GM21619 (cell line): ENCODE results near the gene MYO18A.
A peak's percentile ranks its signal among the peaks of the same experiment; 100 is the strongest.

Experiments used
- ATAC-seq: cut with Tn5 transposase; IDR thresholded peaks from one replicate; pipeline ENCODE4 v1.9.1; 2021; ENCODE audit not compliant: unreplicated experiment

Gene MYO18A

DNA sequence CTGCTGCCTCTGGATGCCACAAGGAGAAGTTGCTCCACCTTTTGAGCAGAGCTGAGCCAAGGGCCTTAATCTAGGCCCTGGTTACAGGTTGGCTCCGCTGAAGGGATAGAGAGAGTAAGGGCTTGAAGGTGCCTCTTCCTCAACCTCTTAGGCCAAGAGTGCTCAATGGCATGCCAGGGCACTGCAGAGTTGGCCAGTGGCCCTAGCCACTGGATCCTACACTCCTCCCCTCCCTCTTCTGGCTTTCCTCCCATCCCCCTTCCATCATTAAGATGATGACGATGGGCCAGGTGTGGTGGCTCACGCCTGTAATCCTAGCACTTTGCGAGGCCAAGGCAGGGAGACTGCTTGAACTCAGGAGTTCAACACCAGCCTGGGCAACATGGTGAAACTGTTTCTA, 50.5 kb downstream of the MYO18A start:
- no peak for ATAC-seq

DNA sequence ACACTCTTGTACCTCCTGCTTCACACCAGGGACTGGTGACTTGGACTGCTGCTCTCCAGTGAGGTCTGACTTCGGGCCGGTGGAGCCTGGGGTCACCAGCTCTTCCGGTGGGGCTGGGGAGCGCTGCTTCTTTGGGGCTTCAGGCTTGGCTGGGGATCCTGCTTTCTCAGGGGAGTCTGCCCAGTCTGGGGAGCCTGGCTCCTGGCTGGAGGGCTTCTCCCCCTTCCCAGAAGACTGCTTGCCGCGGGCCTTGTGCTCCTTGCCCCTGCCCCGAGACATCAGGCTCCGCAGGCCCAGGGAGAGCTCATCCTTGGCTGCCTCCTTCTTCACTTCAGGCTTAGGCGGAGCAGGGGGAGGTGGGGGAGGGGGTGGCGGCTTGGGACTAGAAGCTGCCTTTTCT, 52.4 kb downstream of the MYO18A start:
- ATAC-seq: no peak

DNA sequence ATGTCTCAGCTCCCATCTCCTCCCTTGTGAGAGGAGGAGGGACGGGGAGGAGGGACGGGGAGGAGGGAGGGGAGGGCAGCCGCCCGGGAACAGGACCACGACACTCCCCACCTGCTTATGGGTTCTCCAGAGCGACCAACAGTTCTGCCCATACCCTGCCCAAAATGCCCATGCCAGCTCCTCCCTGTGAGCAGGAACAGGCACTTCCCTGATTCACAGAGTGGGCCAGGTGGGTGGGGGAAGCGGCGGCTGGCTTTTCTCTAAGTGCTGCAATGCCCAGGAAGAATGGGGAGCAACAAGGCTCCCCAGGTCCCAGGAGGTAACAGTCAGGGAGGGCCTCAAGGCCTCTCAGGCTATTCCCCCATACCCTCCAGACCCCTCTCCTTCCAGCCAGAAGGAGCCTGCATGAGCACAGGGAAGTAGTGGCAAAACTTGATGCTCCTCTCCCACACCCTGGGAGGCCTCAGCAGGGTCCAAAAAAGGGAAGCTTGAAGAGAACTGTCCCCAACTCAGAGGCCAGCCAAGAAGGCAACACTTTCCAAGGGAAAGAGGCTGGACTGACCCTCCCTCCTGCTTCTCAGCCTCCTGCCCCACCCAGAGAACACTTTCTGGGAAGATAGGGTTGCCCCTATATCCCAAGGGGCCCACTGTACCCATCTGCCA, 53.8 kb downstream of the MYO18A start:
- ATAC-seq: no peak

DNA sequence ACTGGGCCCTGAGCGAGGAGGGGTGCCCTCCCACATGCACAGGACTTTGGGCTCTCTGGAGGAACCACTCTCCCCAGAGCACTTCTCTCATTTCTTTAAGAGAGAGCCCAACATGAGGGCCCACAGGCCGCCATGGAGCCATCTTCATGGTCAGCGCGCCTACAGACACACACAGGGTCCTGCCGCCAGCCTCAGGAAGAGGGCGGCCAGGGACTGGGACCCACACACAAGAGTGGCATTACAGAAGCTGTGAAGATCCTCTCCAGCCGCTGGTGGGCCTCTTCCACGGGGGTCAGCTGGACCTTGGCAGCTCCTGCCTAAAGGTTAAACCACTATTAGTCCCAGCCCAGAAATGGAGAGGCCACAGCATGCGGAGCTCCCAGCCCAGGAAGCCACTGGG, 54.5 kb downstream of the MYO18A start:
- no peak for ATAC-seq

DNA sequence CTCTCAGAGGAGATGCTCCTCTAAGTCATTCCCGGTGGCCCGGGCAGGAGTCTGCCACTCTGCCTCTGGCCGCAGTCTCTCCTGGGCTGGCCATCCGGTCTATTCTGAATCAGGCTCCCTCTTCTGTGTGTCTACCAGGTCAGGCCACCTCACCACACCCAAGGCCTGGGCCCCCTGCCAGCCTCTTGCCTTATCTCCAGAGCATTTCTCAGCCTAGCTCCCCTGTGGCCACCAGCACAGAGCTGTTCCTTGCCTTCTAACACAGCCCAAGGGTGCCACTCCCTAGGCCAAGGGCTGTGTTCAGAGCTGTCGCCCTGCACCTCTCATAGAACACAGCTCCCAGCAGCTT, 55.3 kb downstream of the MYO18A start:
- ATAC-seq: no peak

DNA sequence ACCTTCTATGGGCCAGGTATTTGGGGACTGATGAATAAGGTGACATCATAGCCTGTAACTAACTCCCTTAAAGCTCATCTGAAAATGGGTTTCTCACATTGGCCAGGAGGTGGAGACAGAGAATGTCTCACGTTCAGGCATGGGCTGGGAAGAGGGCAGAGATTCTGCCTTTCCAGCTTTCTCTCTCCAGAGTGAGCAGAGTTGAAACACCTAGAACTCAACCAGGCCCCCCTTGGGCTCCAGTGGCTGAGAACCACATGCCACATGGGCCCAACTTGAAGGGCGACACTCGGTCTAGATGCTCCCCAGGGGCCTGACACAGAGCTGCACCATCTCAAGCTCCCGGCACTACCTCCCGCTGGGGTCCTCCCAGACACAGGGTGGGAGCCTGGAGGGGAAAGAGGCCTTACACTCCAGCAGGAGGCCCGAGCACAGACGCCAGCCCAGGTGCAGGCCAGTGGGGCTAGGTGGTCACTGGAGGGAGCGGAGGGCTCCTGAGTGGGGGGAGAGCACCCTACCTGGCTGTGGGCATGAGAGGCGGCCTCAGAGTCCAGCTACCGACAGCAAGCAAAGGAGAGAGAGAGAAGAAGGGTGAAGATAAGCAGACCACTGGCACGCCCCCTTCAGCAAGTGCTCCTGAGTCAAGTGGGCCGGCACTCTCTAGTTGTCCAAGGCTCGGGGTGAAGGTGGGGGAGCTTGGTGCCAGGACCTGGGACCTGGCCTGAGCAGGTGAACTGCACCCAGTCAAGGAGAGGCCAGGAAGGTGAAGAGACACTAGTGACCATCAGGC, 55.9 kb downstream of the MYO18A start:
- ATAC-seq: peak; percentile 64

DNA sequence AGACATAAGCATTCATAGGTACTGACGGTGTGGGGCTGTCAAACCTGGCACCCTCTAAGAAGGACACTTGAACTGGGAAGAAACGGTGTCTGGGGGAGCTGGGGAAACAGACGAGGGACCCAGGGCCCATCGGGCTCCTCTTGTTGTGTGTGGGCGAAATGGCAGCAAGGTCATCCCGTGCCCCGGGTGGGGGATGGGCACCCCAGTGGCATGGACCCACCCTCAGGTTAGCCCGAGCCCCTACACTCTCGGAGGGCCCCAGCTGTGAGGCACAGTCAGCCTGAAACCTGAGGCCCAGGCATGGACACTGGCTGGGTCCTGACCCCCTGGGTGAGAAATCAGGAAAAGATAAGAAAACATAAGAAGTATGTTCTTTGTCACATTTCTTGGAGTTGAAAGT, 57.1 kb downstream of the MYO18A start:
- ATAC-seq: no peak

DNA sequence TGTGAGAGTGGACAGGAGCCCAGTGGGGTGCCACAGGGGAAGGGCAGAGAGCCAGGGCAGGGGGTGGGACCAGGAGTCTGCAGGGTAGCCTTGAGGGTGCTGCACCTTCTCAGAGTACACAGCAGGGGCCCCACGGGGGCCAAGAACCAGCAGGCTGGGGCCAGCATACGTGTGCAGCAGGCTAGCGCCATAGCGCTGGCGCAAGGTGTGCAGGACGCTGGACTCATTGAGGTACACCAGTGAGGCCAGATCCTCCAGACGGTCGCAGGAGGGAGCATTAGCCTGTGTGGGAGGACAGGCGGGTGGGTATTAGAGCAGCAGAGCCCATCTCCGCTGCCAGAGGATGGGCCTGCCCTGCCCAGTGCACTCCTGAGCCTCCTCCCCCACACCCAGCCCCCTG, 58.8 kb downstream of the MYO18A start:
- no peak for ATAC-seq

DNA sequence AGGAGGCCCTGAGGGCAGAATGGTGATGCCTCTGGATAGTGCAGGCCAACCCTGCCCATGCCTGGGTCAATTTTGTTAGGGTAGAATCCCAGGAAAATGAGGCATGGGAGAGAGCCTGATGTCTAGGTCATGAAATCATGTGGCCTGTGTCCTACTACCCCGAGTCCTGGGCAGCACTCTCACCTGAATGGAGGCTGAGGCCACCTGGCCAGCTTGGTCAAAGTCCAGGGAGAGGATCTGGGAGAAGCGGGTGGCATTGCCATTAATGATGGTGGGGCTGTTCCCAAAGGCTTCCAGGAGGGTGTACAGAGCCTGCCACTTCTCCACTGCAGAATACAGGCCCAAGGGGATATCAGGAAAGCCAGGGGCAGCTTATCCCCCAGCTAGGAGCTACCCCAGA, 59.8 kb downstream of the MYO18A start:
- no peak for ATAC-seq

DNA sequence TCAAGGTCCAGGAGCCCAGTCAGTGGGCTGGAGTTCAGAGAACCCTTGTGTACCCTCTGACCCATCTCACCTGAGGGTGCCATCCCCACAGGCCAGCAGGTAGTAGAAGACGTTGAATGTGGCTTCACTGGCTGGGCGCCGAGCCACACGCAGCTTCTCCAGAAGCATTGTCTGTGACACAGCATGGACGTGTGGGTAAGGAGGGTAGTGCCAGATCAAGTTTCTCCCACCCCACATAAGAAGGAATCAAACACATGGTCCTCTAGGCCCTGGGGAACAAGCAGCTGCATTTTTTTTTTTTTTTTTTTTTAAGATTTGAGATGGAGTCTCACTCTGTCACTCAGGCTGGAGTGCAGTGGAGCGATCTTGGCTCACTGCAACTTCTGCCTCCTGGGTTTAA, 60.9 kb downstream of the MYO18A start:
- no peak for ATAC-seq

DNA sequence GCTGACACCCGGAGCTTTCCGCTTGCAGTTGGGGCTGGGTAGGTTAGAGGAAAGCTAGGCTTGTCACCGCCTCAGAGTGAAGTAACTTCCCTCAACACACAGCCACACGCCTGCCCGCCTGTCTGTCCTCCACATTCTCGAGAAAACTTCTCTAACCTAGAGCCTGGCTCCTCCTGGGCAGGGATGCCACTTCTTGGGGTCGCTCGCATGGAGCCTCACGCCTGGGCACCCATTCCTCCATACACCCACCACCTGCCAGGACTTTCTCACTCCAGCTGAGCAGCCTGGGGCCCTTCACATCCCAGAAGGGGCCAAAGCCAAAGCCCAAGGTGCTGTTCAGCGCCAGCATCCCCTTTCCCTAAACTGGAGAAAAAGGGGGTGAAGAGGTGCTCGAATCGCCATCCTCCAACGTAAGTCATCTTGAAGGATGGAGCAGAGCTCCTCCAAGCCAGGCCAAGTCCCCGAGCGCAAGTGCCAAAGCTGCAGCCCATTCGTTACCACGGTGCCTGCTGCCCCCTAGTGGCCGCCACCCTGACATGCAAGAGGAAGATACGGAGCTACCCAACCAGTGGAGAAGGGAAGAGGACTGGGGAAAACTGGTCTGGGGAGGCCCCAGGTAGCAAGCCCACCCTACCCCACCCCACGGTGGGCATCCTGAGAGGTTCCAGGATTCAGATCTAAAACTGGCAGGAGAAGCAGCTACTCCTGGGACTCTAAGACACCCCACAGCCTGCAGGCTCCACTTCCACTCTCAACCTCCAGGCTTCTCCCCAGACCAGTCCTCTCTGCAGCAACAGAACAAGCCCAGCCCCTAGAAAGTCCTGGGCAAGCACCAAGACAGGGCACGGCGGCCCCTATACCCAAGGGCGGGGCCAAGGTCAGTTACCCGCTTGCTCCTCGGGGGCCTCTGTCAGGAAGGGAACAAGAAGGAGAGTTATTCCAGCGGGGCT, 63.1 kb downstream of the MYO18A start:
- ATAC-seq: no peak

DNA sequence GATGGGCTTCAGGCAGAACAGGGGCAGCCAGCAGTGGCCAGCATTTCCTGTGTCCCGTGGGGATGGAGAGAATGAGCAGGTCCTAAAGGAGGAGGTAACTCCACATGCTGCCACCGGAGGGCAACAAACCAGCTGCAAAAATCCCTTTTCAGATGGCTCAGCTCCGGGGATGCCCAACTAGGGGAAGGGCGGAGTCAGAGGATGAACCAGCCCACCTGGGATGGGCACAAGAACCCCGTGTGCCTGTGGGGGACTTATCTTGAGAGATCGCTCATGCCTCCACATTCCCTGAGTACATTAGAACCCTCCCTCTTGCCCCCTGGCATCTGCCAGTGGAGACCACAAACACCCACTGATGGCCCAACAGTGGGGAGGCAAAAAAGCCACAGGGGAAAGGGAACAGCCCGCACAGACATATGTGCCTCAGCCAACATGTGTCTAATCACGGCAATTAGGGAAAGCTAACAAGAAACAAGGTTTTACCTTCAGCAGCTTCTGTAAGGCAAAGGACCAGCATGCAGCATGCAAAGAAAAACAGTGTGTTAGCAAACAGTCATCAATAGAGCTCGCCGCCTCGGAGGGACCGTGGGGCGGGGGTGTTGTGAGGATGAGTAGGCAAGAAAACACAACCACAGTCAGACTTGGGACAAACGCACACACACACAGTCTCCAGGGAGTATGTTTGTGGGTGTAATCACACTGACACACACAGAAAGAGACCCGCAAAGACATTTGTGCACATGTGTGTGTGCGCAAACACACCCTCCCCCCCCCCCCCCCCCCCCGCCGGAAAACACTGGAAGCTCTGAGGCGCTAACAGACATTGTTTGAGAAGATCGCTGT, 64.0 kb downstream of the MYO18A start:
- no peak for ATAC-seq

DNA sequence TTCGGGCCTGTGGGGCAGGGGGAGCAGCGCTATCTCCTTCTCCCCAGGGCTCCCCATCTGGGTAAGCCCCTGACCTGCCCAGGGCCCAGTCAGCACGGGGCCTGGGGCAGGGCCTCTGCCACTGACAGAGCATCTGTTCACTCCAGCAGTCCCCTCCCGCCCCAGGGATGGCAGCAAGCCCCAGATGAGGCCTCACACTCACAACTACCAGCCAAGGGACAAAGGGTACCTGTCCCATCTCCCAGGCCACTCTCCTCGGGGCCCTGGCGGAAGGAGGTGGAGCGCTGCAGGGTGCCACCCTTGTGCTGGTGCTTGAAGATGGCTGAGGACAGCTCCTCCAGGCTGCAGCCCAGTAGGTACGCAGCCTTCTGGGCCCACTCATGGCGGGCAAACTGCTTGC, 64.8 kb downstream of the MYO18A start:
- ATAC-seq: no peak

DNA sequence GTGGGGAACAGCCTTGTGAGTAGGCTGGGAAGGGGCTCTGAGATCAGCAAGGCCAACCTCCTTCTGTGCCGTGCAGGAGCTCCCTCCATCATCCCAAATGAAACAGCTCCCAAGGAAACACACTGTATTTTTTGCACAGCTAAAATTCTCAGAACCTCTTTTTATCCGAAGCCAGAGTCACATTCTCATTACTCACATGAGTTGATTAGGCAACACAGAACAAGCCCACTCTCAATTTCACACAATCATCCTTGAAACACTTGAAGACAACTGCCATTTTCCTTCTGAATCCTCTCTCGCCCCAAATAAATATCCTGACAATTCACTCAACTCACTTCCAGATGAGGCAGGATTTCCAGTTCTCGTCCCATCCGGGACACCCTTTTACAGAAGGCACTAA, 66.1 kb downstream of the MYO18A start:
- no peak for ATAC-seq

DNA sequence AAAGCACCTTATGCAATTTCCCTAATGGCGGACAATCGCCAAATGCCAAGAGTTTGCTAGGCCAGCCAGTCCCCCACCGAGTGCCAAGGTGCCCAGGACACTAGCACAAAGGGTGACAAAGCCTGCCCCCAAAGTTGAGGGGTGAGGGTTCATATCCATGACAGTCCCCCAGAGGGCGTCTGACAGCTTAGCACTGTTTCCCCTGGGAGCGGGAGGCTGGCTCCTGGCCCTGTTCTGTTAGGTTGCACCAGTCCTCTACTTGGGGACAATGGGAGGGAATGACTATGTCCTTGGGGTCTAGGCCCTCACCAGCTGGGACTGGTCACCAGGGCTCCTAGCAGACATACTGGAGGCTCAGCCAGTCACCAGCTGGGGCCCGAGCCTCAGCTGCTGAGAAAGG, 66.9 kb downstream of the MYO18A start:
- no peak for ATAC-seq

DNA sequence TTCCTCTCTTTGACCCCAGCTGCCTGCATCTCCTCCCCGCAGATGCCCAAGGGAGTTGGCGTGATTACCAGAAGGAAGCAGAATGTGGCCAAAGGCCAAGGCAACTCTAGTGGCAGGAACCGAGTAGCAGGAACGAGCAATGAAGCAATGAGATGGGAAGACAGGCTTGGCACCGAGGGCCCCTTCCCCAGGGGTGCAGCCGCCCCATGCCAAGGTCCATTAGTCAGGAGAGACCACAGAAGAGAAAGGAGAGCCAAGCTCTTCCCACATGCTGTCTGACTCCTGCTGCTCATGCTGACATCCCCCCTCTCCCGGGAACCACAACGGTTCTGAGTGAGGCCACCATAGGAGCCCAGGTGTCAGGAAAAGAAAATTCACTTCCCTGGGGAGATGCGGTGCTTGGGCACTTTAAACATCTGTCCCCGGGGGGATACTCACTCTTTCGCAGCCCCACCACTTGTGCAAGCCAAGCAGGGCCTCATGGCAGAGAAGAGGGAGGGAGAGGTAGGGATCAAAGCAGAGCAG, 67.4 kb downstream of the MYO18A start:
- ATAC-seq: no peak

DNA sequence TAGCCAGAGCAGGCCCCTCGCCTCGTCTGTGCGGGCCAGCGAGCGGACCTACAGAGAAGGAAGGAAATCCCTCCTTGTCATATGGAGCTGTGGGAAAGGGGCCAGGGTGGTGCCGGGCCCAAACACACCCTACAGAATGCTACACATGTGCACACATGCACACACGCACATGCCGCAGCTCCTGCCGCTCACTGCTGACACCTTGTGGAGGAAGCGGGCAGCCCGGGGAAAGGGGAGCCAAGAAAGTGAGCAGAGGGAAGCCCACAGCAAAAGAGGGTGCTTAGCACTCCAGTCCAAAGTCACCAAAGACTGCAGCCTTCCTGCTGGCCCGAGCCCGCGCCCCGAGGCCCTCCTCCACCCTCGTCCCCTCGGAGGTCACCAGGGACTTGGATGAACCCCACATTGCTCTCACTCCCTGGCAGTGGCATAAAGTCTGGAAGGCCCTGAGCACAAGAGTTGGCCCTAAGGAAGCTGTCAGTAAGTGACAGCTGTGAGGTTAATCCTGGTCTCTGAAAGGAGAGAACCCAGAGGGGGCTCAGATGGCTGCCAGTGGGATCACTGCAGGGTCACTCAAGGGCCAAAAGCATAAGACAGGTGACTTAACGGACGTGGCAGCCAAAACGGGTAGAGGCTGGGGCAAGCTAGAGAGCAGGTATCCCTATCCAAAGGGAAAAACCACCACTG, 68.2 kb downstream of the MYO18A start:
- ATAC-seq: no peak

DNA sequence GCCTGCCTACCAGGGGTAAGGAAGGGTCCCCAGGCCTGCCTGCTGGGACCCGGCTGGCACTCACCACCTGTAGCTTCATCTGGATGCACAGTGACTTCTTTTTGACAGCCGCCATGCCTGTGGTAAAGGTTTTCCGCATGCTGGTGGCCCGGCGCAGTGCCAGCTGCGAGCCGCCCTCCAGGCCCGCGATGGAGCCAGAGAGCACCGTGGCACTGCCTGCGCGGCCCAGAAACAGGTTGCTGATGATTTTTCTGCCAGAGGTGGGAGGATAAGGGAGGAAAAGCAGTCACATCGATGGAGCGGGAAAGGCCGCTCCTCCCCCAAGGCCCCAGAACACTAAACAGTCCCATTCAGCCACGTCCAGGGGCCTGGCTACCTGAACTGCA, 69.8 kb downstream of the MYO18A start:
- ATAC-seq: no peak

DNA sequence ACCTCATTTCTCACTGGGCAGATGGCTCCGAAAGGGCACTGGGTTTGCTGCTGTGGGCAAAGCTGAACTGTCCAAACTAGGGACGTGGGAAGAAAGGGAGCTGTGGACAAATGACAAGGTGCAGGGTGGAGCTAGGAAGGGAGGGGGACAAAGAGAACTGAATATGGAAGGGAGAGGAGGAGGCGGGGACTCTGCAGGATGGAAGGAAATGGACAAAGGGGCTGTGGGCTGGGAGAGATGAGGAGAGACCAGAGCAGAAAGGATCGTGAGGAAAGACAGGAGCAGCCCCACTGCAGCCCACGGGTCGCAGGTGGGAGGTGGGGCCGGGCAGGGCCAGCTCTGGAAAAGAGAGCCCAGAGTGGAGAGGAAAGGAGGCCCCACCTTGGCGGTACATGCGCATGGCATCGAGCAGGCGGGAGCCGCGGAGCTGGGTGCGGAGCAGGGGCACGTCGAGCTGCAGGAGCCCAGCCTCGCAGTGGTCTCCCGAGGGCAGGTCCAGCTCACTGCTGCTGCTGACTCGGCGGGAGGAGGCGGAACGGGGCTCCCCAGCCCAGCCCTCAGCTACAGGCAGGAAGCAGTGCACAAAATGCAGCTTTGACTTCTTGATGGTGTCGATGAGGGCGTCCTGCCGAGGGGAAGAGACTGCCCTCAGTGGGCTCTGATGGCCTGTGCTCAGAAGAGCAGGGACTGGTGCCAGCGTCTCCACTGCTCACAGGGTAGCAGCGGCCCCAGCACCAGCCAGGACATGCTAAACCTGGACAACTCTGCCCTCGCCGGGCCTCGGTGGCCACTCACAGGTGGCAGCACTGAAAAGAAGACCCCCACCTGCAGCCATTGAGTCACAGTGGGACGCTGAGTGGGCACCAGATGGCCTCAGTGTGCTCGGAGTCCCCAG, 70.5 kb downstream of the MYO18A start:
- ATAC-seq: no peak
